Peyer's patch (tissue), 4 donors: ENCODE results near the gene MYH10. TPM values are rescaled to one million over a fixed set of nuclear protein-coding genes. Genes with fewer than 3 reads are reported as not detected.
A peak's percentile ranks its signal among the peaks of the same experiment; 100 is the strongest.
"Not testable (repeated sequence)": the region's sequence is repeated elsewhere in the genome, so short reads cannot be mapped to it uniquely, and the experiment has no call there.

Experiments used
- DNase-seq, 3 donors: peaks; one replicate each; pipeline ENCODE4 v3.0.0-alpha.2; 2017 to 2019
- H3K27ac ChIP-seq, 4 donors: fragments of 200-600 bp; sonication (generic); one replicate each; pipeline ENCODE4 v1.5.1; 2016 to 2019
- H3K27me3 ChIP-seq, 2 donors: fragments of 200-600 bp; sonication (generic); one replicate each; pipeline ENCODE4 v1.5.1; 2019
- H3K36me3 ChIP-seq, 3 donors: fragments of 200-600 bp; sonication (generic); one replicate each; pipeline ENCODE4 v1.5.1; 2016 to 2019
- H3K4me1 ChIP-seq, 4 donors: fragments of 200-600 bp; sonication (generic); one replicate each; pipeline ENCODE4 v1.5.1; 2016 to 2019
- H3K4me3 ChIP-seq, 4 donors: fragments of 200-600 bp; sonication (generic); 1 replicate in 3 of 4; 2 replicates in 1 of 4; pipeline ENCODE4 v1.5.1; 2016 to 2019; ENCODE audit warnings: mild to moderate bottlenecking in 1 of 4
- H3K9me3 ChIP-seq, 4 donors: fragments of 200-600 bp; sonication (generic); one replicate each; pipeline ENCODE4 v1.5.1; 2016 to 2019; ENCODE audit warnings: mild to moderate bottlenecking in 1 of 4
- CTCF ChIP-seq, 6 experiments: fragments of 450-650 bp in 4 of 6; fragments of 200-600 bp in 2 of 6; sonication (generic) in 1 of 6; IDR thresholded peaks; one replicate each; pipeline ENCODE4 v1.5.1; 2017 to 2019; ENCODE audit warnings: antibody characterized with exemption in 6 of 6, mild to moderate bottlenecking in 3 of 6, moderate library complexity in 1 of 6
- POLR2A ChIP-seq, 2 donors: fragments of 450-650 bp; IDR thresholded peaks; one replicate each; pipeline ENCODE4 v1.5.1; 2017; ENCODE audit warnings: antibody characterized with exemption in 2 of 2, mild to moderate bottlenecking in 2 of 2, moderate library complexity in 2 of 2
- total RNA-seq, 4 donors: library from RNA; depleted of rRNA; stranded (reverse); fragments of >200 nt; gene quantifications; one replicate each; pipeline ENCODE4 v1.1.0, GENCODE V29; 2016

Gene MYH10
- total RNA-seq, 4 donors from 2014 or later, result 1.2 to 10.7 (median 3.6) TPM

DNA sequence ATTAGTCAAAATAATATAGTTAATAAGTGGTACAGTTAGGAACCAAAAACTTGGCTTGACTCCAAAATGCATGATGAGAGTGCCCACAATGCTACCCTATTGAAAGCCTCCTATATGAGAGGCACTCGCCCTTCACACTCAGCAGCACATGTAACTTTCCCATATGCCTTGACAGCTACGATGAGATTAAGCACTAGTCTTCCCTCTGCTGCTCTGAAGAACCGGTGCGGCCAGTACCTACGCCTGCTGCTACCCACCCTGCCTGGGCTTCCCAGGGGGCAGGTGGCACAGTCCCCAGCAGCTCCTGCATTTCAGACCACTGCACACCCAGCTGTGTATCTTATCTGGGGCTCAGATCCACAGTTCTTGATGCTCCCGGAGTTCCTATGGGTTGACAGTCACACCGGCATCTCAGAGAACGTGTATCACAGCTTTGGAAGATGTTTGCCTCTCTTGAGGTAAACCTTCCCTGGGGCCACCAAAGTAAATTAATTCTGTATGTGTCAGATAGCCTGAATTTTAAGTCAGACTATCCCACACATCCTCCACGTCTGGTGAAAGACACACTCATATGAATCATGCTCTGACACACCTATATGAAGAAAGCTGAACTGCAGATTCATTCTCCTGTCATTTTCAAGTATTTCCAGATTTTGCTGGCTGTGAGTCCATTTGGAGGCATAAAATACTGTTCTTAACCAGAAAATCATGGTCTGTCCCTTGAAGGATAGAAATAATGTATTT is 77.8 kb downstream of the MYH10 start:
- Histone ChIP-seq H3K4me1 (no peaks in the 10 kb centered on the region), H3K27me3 (no peaks in the 10 kb centered on the region), H3K4me3 (no peak overlapping the region), H3K27ac (no peak overlapping the region), H3K9me3 (no peaks in the 10 kb centered on the region), H3K36me3 (no peaks in the 10 kb centered on the region)
- no peak for TF ChIP-seq CTCF (IDR thresholded peaks at IDR 0.05)
- no peak for TF ChIP-seq POLR2A (IDR thresholded peaks at IDR 0.05)
- DNase-seq, result no peak

GRCh38 chr17:8542599-8543502 is 87.7 kb downstream of the MYH10 start:
- Histone ChIP-seq H3K36me3 (peaks cover 0 to 4% (median 0%) of the 10 kb centered on the region in 3 donors), H3K27ac (no peak overlapping the region), H3K9me3 (no peaks in the 10 kb centered on the region), H3K4me3 (no peak overlapping the region), H3K27me3 (no peaks in the 10 kb centered on the region), H3K4me1 (no peaks in the 10 kb centered on the region)
- peak in 1 of 3 donors; percentile 61 for DNase-seq
- TF ChIP-seq CTCF (IDR thresholded peaks at IDR 0.05) (no peak), POLR2A (IDR thresholded peaks at IDR 0.05) (no peak)

DNA sequence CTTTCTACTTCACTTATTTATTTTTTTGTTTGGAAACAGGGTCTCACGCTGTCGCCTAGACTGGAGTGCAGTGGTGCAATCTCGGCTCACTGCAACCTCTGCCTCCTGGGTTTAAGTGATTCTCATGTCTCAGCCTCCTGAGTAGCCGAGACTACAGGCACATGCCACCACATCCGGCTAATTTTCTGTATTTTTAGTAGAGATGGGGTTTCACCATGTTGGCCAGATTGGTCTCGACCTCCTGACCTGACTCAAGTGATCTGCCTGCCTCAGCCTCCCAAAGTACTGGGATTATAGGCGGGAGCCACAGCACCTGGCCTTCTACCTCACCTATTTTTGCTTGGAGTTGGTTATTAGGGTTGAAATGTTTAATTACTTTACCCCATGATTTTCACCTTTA is 90.5 kb downstream of the MYH10 start:
- DNase-seq, H3K4me1 ChIP-seq, H3K36me3 ChIP-seq, H3K27me3 ChIP-seq, H3K27ac ChIP-seq, H3K9me3 ChIP-seq, H3K4me3 ChIP-seq: not testable (repeated sequence)

- Histone ChIP-seq H3K36me3 (peaks cover 0 to 4% (median 0%) of the 10 kb centered on the region in 3 donors), H3K27me3 (no peaks in the 10 kb centered on the region), H3K4me1 (no peaks in the 10 kb centered on the region), H3K4me3 (no peak overlapping the region), H3K9me3 (no peaks in the 10 kb centered on the region), H3K27ac (no peak overlapping the region)
- no peak for TF ChIP-seq POLR2A (IDR thresholded peaks at IDR 0.05)
- no peak for TF ChIP-seq CTCF (IDR thresholded peaks at IDR 0.05)
- DNase-seq, result no peak
Measured at GRCh38 chr17:8537734-8538133, 92.8 kb downstream of the MYH10 start.

GRCh38 chr17:8534498-8535188 is 95.9 kb downstream of the MYH10 start:
- Histone ChIP-seq H3K27ac (no peak overlapping the region), H3K9me3 (no peaks in the 10 kb centered on the region), H3K36me3 (peaks cover 0 to 4% (median 0%) of the 10 kb centered on the region in 3 donors), H3K4me1 (no peaks in the 10 kb centered on the region), H3K4me3 (no peak overlapping the region), H3K27me3 (no peaks in the 10 kb centered on the region)
- TF ChIP-seq POLR2A (IDR thresholded peaks at IDR 0.05), result no peak
- no peak for TF ChIP-seq CTCF (IDR thresholded peaks at IDR 0.05)
- DNase-seq, result no peak
